Ovary (tissue), 9 donors: ENCODE data around the gene OPHN1. TPM values are rescaled to one million over a fixed set of nuclear protein-coding genes. Genes with fewer than 3 reads are reported as not detected.

Experiments used
- DNase-seq, 5 donors: peaks; one replicate each; pipeline ENCODE4 v3.0.0-alpha.2; 2019 to 2020
- H3K27ac ChIP-seq, 2 donors: fragments of 200-600 bp; one replicate each; pipeline versions ENCODE4 v1.5.1 to v1.8.0; 2019 to 2022
- H3K27me3 ChIP-seq: fragments of 200-600 bp; one replicate; pipeline ENCODE4 v1.8.0; 2022
- H3K36me3 ChIP-seq: fragments of 200-600 bp; sonication (generic); one replicate; pipeline ENCODE4 v1.5.1; 2019
- H3K4me1 ChIP-seq: one replicate; pipeline ENCODE4 v1.8.1; 2013; ENCODE audit warnings: mild to moderate bottlenecking, moderate library complexity; ENCODE audit not compliant: insufficient read depth
- H3K4me3 ChIP-seq: fragments of 200-600 bp; sonication (generic); one replicate; pipeline ENCODE4 v1.5.1; 2017
- H3K9me3 ChIP-seq, 2 donors: fragments of 200-600 bp in 1 of 2; sonication (generic) in 1 of 2; one replicate each; pipeline versions ENCODE4 v1.5.1 to v1.8.1; 2013 to 2019; ENCODE audit warnings: mild to moderate bottlenecking in 1 of 2, moderate library complexity in 1 of 2
- EP300 ChIP-seq: sonication (generic); formaldehyde crosslinking; IDR thresholded peaks from one replicate; pipeline ENCODE4 v1.6.1; 2017; ENCODE audit warnings: antibody characterized with exemption
- POLR2A ChIP-seq: fragments of 450-650 bp; IDR thresholded peaks from one replicate; pipeline ENCODE4 v1.6.1; 2017; ENCODE audit warnings: antibody characterized with exemption, mild to moderate bottlenecking, moderate library complexity
- WGBS, 3 donors: extraction: QIAGEN DNeasy Blood & Tissue Kit in 1 of 3; methylation state at CpG; one replicate each; pipeline versions ENCODE4 v1.1.5 to v1.1.7; 2013 to 2017; 5-methylcytosine and 5-hydroxymethylcytosine counted together
- intact Hi-C, 4 donors: fragments of 100-400 bp; cut with DNase I; formaldehyde crosslinking; loops; one replicate each; pipeline versions ENCODE4 v1.11.0 to v1.15.1; 2022 to 2023
- polyA plus RNA-seq, 2 donors: library from polyadenylated mRNA; stranded (reverse); fragments of 200-250 nt in 1 of 2; fragments of 350-450 nt in 1 of 2; fragmentation: Illumina TruSeq in 1 of 2; extraction: RNeasy Lipid Tissue Mini Kit (QIAGEN cat#74804) in 1 of 2; gene quantifications; one replicate each; pipeline ENCODE4 v1.2.3, GENCODE V29; 2013 to 2014
- total RNA-seq, 7 donors: library from RNA; depleted of rRNA in 2 of 7; stranded (reverse); fragments of >200 nt in 2 of 7; fragmentation: NEBNext Ultra II Directional in 3 of 7; extraction: Animal tissue kit (Norgen Biotek cat#: 25700) in 3 of 7; gene quantifications; one replicate each; pipeline versions ENCODE4 v1.1.0 to v1.2.4, GENCODE V29; 2016 to 2023
- TF ChIP-seq, protein P1 (sequence below), 3 donors: fragments of 450-650 bp in 2 of 3; fragments of 200-600 bp in 1 of 3; IDR thresholded peaks; one replicate each; pipeline versions ENCODE4 v1.5.1 to v1.8.0; 2016 to 2022; ENCODE audit warnings: antibody characterized with exemption in 3 of 3, mild to moderate bottlenecking in 1 of 3
- donor health status: DM: no; HTN: no; CAD: no; lungs with moderate emphysema.
- donor health status: DM: no; HTN: no; CAD: no.
- donor health status: Bipolar disorder and iron deficiency.
- donor health status: DM: yes; HTN: yes; CAD: no.
- donor health status: DM: no; HTN: no; CAD: no.
- donor health status: DM: yes; HTN: yes; CAD: no.

OPHN1 gene
- total and polyA plus RNA-seq, 9 donors = 2.3 to 9.2 (median 6.9) TPM

GRCh38 chrX:68261060-68261672 lies 172.1 kb downstream of the OPHN1 start:
- H3K36me3 ChIP-seq = no peaks in the 10 kb centered on the region
- no peaks in the 10 kb centered on the region for H3K9me3 ChIP-seq
- no peak overlapping the region for H3K4me3 ChIP-seq
- intact Hi-C loops = no loop called here
- no peaks in the 10 kb centered on the region for H3K4me1 ChIP-seq
- DNase-seq = no peak
- no peaks in the 10 kb centered on the region for H3K27me3 ChIP-seq
- no peak overlapping the region for H3K27ac ChIP-seq
- WGBS, 3 donors = 77 to 83% (median 77%) methylated on average over 4 of the region's 4 CpGs
- no peak for TF ChIP-seq POLR2A
- no peak for TF ChIP-seq EP300
- TF ChIP-seq, protein P1, sequence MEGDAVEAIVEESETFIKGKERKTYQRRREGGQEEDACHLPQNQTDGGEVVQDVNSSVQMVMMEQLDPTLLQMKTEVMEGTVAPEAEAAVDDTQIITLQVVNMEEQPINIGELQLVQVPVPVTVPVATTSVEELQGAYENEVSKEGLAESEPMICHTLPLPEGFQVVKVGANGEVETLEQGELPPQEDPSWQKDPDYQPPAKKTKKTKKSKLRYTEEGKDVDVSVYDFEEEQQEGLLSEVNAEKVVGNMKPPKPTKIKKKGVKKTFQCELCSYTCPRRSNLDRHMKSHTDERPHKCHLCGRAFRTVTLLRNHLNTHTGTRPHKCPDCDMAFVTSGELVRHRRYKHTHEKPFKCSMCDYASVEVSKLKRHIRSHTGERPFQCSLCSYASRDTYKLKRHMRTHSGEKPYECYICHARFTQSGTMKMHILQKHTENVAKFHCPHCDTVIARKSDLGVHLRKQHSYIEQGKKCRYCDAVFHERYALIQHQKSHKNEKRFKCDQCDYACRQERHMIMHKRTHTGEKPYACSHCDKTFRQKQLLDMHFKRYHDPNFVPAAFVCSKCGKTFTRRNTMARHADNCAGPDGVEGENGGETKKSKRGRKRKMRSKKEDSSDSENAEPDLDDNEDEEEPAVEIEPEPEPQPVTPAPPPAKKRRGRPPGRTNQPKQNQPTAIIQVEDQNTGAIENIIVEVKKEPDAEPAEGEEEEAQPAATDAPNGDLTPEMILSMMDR (IDR thresholded peaks at IDR 0.05) = no peak

DNA sequence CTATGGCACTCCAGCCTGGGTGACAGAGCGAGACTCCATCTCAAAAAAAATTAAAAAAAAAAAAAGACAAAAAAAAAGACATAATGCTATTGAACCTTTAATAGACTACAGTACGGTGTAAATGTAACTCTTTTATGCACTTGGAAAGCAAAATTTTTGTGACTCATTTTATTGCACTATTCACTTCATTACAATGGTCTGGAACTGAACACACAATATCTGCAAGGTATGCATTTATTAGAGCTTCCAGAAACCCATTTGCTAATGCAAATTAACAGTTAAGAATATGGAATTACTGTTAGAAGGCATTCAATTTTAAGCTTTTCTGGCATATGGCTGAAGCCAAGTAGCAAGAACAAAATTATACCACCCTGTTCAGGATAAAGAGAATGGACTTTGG lies 176.3 kb downstream of the OPHN1 start:
- Histone ChIP-seq H3K9me3 (no peaks in the 10 kb centered on the region), H3K27me3 (no peaks in the 10 kb centered on the region), H3K4me3 (no peak overlapping the region), H3K36me3 (no peaks in the 10 kb centered on the region), H3K4me1 (no peaks in the 10 kb centered on the region), H3K27ac (no peak overlapping the region)
- intact Hi-C loops = no loop called here
- TF ChIP-seq POLR2A (no peak), EP300 (no peak)
- TF ChIP-seq, protein P1 (IDR thresholded peaks at IDR 0.05) = no peak
- DNase-seq = no peak
- WGBS, 3 donors = 76 to 77% (median 77%) methylated on average over 2 of the region's 2 CpGs

GRCh38 chrX:68254738-68255645 lies 178.3 kb downstream of the OPHN1 start:
- no peak overlapping the region for H3K4me3 ChIP-seq
- H3K27me3 ChIP-seq = no peaks in the 10 kb centered on the region
- TF ChIP-seq, protein P1 (IDR thresholded peaks at IDR 0.05) = no peak
- H3K4me1 ChIP-seq = no peaks in the 10 kb centered on the region
- no peaks in the 10 kb centered on the region for H3K9me3 ChIP-seq
- H3K27ac ChIP-seq = no peak overlapping the region
- no peak for DNase-seq
- no peaks in the 10 kb centered on the region for H3K36me3 ChIP-seq
- 75 to 79% (median 79%) methylated on average over 11 of the region's 11 CpGs for WGBS, 3 donors
- intact Hi-C loops = no loop called here

GRCh38 chrX:68252664-68253063 lies 180.6 kb downstream of the OPHN1 start:
- TF ChIP-seq, protein P1 (IDR thresholded peaks at IDR 0.05) = no peak
- no peak for TF ChIP-seq EP300
- TF ChIP-seq POLR2A = no peak
- intact Hi-C loops = no loop called here
- no peak overlapping the region for H3K27ac ChIP-seq
- no peak overlapping the region for H3K4me3 ChIP-seq
- H3K4me1 ChIP-seq = peaks cover 2% of the 10 kb centered on the region
- H3K9me3 ChIP-seq = no peaks in the 10 kb centered on the region
- no peak for DNase-seq
- no peaks in the 10 kb centered on the region for H3K27me3 ChIP-seq
- 23 to 33% (median 29%) methylated on average over 2 of the region's 2 CpGs for whole genome bisulfite sequencing, 3 donors
- no peaks in the 10 kb centered on the region for H3K36me3 ChIP-seq
